NAMALWA (cell line): ENCODE results near the gene SLC6A6.

Experiments
- DNase-seq: peaks from one replicate; pipeline ENCODE4 v3.0.0-alpha.2; 2015; ENCODE audit warnings: low spot score

The SLC6A6 gene

DNA sequence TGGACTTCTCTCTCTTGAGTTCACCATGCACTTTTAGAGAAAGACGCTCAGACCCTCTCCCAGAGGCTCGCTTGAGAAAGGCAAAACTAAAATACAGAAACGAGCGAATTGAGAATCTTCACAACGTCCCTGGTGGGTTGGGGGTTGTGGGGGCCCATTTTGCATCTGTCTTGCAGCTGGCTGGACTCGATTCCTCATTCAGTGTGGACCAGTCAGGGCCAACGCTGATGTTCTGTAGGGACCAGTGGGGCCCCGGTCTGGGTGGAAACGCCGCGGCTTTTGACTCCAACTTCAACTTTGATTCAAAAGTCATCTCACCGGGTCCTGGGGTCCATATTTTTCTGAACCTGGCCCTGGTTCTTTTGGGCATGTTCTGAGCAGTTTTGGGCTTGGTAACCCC lies 68.1 kb downstream of the SLC6A6 start:
- no peak for DNase-seq

DNA sequence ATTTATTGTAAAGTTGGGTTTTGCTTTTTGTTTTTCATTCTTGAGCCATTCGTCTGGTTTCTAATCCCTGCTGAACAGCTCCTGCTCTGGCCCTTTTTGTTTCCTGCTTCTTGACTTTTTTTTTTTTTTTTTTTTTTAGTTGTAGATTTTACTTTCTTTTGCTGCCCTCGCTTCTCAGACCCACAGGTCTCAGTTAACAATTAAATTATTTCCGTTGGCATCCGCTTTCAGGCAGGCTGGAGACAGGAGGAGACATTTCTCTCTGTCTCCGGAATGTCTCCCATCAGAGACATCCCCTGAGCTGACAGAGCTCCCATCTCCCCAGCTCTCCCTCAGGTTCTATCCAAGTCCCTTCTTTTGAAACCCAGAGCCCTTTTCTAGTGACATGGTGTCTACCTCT lies 68.6 kb downstream of the SLC6A6 start:
- DNase-seq, result no peak

DNA sequence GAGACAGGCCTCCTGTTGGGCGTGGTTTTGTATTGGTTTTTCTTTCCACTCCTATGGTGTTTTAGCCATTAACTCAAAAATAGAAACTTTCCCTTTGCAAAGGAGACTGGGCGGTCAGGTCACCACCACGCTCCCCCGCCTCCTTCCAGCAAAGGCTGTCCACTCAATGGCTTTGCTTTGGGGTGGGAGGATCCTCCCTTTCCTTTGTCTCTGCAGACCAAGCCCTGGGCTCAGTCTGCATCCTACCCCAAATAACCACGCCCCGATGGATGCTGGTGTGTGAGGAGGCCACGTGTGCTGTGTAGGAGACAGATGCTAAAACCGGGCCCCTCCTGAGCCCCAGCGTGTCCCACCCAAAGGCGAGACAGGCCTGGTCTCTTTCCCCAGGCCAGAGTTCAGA lies 69.3 kb downstream of the SLC6A6 start:
- no peak for DNase-seq

DNA sequence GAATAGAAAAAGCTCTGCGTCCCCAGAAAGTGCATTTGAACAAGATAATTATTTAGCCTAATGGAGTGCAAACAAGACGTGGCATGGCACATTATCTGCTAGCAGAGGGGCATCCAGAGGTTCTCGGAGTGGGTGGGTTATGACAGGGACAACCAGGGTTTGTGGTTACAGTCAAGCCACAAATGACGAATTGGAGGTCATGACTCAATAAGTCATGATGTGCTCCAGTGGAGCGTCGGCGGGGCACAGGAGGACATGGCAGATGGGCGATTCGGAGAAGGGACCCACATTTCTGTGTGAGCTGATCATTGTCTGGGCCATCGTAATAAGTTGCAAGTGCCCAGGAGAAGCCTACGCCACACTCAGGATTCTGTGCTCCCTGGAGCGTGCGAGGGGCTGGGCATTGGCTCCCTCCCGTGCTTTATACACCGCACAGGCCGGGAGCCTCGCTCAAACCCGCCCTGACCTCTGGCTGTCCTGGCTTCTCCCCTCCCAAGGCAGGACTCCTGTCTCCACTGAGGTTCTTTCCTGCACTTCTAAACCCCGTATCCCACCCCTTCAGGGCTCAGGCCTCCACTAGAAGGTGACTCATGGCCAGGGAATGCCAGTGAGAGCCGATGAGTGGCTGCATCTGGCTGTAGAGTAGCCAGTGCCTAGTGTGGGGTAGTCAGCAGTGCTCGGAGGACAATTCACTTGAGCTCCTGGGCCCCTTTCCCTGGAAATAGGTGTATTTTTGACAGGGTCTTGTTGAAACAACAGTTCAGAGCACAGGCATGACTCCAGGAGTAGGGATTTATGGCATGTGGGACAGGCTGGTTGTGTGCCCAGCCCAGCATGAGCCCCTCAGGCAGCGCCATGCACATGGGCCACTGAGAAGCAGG lies 70.3 kb downstream of the SLC6A6 start:
- DNase-seq, result no peak

DNA sequence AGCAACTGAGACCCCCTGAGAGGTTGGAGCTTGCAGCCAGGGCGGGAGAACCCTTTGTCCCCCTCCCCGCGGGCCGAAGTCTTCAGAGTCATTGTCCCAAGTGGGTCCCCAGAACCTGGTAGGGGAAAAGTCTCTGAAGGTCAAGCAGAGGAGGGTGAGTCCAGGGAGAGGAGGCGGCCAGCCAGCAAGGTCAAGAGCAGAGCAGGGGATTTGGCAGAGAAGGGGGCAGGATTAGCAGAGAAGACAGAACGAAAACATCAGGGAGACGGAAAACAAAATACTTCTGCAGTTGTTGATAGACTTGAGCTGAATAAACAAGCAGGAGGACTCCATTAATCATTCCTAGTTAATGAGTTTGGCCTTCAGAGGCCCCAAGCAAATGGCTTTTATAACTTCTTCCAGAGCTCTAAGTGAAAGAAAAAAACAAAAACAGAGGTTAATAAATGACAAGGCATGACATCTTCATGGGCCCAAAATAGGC lies 71.0 kb downstream of the SLC6A6 start:
- DNase-seq, result no peak

DNA sequence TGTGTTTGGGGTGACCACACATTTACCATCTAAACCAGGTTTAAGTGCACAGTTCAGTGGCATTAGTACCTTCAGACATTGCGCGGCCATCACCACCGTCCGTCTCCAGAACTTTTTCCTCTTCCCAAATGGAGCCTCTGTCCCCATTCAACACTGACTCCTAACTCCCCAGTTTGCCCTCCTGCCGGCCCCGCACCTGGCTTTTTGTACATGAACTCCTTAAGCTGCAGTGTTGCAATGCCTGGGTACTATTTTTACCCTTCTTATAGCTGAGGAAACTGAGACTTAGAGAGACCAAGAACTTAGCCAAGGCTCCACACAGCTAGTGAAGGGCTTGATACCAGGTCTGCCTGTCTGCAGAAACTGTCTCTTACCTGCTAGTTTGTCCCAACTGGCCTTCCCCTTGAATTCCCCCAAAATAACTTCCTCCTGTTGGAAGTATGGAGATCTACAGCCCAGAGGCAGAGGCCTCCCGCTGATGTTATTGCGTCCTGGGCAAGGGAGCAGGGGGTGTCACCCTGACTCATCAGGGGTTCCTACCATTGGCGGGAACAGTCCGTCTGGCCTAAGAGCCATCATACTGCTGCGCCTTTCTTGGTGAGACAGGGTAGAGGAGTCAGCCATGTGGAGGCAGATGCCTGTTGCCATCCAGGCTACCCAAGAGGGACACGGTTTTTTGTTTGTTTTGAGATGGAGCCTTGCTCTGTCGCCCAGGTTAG lies 72.1 kb downstream of the SLC6A6 start:
- no peak for DNase-seq

DNA sequence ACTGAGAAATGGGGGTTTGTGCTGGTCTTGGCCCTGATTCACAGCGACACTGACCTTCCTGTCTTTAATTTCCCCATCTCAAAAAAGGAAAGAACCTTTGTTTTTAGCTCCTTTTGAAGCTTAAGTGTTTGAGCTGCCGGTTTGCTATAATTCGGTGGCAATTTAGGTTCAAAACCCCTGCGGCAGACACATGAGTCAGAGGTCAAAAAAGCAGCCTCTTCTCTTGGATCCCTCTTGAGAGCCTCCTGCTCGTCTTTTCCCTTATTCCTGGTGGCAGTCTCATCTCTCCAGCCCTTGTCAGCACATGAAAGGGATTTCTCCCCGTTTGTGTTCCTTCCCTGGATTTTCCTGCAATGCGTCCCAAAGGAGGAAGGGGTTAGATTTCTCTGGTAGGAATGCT lies 73.2 kb downstream of the SLC6A6 start:
- no peak for DNase-seq

DNA sequence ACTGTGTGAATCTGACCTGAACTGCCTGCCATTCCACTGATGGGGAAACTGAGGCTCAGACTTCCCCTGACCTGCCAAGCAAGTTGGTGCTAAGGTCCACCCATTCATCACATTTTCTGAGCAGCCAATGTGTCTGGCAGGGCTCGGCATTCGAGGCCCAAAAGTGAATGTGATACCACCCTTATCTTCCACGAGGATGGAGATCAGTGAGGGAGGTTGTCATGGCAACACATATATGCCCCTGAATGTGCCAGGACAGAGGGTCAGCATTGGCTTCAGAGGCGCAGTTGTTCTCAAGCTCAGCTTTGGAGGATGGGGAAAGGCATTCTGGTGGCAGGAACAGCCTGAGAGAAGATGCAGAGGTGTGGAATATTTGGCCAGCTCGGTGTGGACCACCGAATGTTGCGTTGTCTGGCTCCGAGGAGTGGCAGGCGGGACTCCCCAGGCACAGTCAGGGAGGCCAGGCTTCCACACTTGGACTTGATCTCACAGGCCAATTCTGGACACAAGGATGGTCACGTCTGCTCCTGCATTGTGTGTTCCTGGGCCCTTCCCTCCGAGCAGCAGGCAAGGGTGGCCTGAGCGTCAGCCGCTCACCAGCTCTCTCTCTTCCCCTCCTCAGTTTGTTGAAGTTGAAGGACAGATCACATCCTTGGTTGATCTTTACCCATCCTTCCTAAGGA lies 74.3 kb downstream of the SLC6A6 start:
- DNase-seq, result no peak

DNA sequence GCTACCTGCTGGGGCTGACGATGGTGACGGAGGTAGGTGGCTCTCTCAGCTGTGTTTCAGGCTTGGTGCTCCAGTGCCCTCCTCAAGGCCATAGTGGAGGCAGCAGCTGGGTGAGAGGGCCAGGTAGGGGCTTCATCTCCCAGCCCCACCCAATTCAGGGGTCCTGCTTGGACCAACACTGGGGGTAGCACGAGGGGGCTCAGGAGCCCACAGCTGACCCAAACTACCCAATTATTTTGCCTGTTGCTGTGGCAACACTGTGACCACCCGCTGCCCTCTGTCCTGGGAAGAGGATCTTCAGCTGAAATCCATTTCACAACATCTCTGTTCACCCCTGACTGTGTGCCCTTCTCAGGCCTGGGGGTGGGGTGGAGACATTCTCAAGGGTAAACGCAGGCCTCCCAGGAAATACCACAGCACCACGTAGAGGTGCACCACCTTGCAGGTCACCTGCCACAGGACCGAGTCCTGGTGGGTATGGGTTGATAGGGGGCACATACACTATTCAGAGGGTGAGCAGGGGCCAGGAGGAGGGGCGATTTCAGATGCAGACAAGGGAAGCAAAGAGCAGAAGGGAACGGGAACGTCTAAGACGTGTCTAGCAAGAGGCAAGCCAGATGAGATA lies 75.0 kb downstream of the SLC6A6 start:
- DNase-seq, result no peak

DNA sequence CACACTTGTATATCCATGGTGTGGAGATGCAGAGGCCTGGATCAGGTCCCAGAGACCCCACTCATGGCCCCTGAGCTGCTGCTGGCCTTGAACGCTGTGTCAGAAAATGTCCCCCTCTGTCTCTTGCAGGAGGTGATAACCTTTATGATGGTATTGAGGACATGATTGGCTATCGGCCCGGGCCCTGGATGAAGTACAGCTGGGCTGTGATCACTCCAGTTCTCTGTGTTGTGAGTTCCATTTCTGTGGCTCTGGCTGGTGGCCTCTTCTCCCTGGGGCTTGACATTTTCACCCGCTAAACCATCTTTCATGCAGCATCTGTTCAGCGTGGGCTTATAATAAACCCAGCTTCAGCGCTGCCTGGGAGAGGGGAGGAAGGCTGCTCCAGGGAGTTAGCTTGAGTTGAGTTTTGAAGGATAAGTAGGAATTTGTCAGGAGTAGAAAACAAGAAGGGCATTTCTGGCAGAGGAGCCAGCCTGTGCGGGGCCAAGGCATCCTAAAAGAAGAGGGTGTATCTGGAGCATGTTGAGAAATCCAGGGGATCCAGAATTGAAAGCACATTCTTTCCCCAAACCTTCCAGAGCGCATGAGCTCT lies 76.6 kb downstream of the SLC6A6 start:
- DNase-seq, result no peak

DNA sequence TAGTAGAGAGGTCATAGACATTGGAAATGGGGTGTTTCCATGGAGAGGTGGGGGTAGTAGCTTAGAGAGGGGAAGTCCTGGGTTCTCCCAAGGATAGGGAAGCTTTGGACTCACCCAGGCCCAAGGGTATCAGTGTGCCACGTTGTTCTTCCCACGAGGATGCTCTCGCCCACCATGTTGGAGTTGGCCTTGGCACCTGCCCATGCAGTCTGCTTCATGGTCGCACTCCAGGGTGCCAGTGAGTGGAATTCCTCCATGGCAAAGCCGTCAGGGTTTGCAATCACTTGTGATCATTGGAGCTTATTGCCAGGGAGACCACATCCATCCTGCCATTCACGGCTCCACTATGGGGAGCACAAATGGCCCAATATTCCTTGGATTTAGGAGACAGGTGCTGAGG lies 77.2 kb downstream of the SLC6A6 start:
- no peak for DNase-seq

DNA sequence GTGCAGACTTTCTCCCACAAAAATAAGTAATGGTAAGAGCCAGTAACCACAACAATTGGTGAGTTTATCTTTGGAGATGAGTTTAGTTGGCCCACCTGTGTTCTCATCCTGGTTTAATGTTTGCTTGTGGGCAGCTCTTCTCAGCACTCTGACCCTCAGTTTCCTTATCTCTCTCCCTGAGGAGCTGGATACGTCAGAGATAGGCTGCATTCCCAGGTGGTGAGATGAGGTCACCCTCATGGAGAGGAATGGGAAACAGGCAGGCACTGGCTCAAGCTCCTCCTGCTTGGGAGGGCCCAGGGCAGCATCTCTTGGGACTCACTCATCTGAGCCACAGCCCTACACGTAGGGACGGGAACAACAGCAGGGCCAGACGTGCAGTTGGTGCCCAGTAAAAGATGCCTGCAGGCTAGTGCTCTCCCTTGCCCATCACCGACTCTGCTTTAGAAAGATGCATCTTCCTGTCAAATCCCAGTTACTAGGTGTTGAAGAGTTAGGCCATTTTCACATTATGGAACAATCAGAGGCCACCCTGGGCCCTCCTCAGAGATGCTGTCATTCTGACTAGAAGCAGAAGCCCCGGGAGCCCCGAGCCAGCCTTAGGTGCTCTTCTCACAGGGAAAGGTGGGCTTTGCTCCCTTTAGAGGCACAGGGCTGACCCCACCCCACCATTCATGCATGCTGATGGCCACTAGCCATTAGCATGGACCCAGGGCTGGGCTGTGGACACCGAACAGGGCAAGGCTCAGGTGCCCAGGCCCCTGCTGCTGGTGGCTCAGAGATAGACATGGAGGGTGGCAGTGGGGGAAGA lies 78.0 kb downstream of the SLC6A6 start:
- DNase-seq, result no peak

DNA sequence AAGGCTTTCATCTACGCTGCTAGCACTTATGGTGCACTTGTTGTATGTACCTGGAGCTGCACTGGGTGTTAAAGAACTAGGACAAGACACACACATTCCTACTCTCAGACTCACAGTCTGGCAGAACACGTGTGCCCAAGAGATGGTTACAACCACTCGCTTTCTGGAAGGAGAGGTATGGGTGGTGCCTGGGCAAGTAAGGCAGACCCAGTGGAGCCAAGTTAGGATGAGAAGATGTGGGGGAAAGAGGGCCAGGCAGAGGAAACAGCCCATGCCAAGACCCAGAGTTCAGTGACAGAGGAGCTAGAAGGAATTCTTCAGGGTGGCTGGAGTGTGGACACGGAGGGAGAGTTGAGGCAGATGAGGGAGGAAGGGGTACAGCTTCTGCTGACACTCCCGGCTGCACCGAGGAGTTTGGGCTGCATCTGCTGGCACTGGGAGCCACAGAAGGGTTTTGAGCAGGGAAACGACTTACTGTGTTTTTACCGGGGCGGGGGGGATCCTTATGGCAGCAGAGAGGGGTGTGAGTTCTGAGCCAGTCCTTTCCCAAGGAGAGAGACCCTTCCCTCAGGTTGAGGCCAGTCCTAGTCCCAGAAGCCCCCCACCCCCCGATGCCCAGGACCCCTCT lies 78.7 kb downstream of the SLC6A6 start:
- DNase-seq, result no peak

DNA sequence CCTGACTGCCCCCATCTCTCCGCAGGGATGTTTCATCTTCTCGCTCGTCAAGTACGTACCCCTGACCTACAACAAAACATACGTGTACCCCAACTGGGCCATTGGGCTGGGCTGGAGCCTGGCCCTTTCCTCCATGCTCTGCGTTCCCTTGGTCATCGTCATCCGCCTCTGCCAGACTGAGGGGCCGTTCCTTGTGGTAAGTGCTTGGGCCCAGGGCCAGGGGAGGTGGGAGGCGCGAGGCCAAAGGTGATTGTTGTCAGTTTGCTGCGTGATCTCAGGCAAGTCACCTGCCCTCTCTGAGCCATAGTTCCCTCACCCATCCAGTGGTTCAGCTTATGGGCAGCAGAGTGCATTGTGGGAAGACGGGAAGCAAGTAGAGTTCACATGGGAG lies 79.2 kb downstream of the SLC6A6 start:
- no peak for DNase-seq

DNA sequence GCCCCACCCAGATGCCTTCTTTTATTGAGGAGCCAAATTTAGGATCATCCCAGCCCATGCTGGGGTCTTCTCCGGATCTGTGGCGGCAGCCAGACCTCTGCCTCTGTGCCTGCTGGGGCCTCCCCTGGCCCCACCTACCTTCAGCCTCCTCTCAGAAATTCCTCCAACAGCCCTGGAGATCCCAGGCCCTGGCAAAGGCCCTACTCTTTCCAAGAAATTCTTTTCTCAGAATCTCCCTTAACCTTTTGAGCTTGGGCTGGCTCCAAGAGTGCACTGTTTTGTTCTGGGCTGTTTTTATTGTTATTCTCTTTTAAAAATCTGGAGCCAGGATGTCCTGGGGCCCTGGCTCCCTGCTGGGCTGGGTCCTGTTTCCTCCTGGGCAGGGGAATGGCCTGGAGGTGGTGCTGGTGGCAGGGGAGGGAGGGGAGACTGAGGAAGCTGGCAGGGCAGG lies 79.9 kb downstream of the SLC6A6 start:
- no peak for DNase-seq

DNA sequence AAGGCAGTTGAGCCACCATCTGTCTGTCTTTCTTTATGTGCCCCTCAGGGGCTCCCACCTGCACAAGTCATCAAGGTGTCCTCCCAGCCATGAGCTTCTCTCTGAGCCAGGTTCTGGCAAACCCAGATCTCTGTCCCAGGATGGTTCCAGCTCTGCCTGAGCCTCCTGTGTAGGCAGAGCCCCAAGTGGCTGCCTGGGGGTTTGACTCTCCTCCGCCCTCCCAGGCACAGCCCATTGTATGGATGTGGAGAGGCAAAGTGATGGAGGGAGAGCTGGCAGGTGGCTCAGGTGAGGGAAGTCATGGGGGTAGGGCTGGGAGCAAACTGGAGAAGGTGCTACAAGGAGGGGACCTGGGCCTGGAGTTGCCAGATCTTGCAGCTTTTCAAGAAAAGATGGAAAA lies 80.9 kb downstream of the SLC6A6 start:
- DNase-seq, result no peak

DNA sequence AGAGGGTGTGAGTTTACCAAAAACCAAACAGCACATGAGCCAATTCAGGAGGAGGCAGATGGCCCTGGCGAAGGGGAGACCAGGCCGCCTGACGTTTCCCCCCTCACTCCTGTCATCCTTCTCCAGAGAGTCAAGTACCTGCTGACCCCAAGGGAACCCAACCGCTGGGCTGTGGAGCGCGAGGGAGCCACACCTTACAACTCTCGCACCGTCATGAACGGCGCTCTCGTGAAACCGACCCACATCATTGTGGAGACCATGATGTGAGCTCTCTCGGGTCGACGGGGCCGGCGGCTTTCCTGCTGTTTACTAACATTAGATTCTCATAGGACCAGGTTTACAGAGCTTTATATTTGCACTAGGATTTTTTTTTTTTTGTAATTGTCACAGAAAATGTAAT lies 82.3 kb downstream of the SLC6A6 start:
- DNase-seq, result no peak

DNA sequence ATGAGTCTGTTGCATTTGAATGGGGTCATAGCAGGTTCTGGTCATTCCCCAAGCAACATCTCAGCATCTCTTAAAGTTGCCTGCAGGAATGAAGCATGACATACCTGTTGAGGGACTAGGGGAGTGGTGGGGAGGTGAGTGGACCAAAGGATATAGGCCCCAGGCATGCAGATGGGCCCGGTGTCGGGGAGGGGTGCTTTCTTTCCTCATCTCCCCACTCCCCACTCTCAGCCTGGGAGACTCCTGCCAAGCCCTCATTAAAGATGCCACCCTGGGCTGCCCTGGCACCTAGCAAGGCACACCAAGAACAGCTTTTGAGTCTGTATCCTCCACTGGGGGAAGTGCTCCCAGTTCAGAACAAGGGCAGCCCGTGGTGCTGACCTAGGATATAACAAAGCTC lies 83.6 kb downstream of the SLC6A6 start:
- no peak for DNase-seq

DNA sequence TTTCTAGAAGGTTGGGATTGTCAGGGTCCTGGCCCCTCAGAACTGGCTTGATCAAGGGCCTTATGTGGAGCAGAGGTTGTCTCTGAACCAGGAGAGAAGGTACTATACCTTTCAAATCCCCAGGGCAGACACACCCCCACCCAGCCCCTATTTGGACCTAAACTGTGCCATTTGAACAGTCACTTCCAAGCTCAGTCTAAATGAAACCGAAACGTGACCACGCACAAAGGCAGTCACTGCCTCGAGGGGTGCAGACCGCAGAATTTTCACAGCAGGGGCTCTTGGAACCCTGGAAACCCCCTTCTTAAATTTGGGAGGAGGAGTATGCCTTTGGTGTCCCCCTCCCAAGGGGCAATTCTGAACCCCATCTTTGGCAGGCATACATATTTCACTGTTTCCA lies 84.1 kb downstream of the SLC6A6 start:
- no peak for DNase-seq

DNA sequence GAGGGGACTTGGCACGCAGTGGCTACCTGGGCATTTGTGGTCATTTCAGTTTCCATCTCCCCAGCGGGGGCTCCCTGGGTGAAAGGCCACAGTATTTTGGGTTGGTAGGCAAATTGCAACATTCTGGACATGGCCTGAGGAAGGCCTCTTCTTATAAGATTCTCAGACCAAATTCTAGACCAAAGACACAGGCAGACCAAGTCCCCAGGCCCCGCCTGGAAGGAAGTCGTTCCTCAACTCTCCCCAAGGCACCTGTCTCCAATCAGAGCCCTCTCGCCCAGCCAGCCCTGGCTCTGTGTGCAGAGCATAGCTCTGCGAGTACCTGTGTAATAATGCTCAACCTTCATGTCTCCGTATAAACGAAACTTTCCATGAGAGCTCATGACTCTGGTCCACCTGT lies 84.7 kb downstream of the SLC6A6 start:
- DNase-seq, result no peak

DNA sequence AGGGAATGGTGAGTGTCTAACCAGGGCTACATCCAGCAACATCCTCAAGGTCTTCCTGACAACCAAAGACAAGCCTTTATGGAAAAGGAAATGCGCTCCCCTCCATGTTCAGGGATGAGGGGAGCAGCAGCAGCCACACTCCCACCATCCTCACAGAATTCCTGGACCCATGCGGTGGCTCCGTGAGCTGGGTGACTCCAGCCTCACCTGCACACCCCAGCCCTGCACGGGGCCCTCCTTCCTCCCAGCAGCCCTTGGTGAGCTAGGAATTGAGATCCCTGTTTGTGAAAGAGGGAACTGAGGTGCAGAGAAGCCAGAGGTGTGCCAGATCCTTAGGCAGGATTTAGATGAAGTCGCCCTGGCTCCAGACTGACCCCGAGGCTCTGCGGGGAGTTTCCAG lies 85.4 kb downstream of the SLC6A6 start:
- DNase-seq, result no peak
